GM19351 (cell line): ENCODE measurements around the gene DEPDC4.
"Not testable (repeated sequence)": the region's sequence is repeated elsewhere in the genome, so short reads cannot be mapped to it uniquely, and the experiment has no call there.

Source experiments
- ATAC-seq: cut with Tn5 transposase; IDR thresholded peaks from one replicate; pipeline ENCODE4 v1.9.1; 2021; ENCODE audit warnings: mild to moderate bottlenecking, moderate library complexity; ENCODE audit not compliant: unreplicated experiment

The DEPDC4 gene

GRCh38 chr12:100266835-100267602, at the start of gene DEPDC4, which contains the start of gene SCYL2:
Gene DEPDC4, minus strand, starts transcription at chr12:100267079. Its CDS starts 3 bp downstream, at chr12:100267076.
Gene SCYL2, plus strand, starts transcription at chr12:100267177. Its CDS starts 15,794 bp downstream, at chr12:100282971.
- peak; percentile 86 for ATAC-seq

GRCh38 chr12:100311317-100311716, 44.4 kb upstream of the DEPDC4 start:
- no peak for ATAC-seq

GRCh38 chr12:100308138-100308537, 41.3 kb upstream of the DEPDC4 start:
- not testable (repeated sequence) for ATAC-seq

- not testable (repeated sequence) for ATAC-seq
These were observed 37.5 kb upstream of the DEPDC4 start for GRCh38 chr12:100304334-100304733.

- no peak for ATAC-seq
These were observed 37.0 kb upstream of the DEPDC4 start for GRCh38 chr12:100303831-100304230.

GRCh38 chr12:100302081-100302480, 35.2 kb upstream of the DEPDC4 start:
- no peak for ATAC-seq

GRCh38 chr12:100295764-100296555, 29.1 kb upstream of the DEPDC4 start:
- no peak for ATAC-seq

GRCh38 chr12:100294366-100294765, 27.5 kb upstream of the DEPDC4 start:
- not testable (repeated sequence) for ATAC-seq

- no peak for ATAC-seq
These were observed 26.1 kb upstream of the DEPDC4 start for GRCh38 chr12:100293017-100293416.

GRCh38 chr12:100290016-100290415, 23.1 kb upstream of the DEPDC4 start:
- ATAC-seq = no peak

GRCh38 chr12:100289038-100289437, 22.2 kb upstream of the DEPDC4 start:
- no peak for ATAC-seq

GRCh38 chr12:100284556-100284955, 17.7 kb upstream of the DEPDC4 start:
- ATAC-seq = not testable (repeated sequence)

GRCh38 chr12:100279607-100280244, 12.8 kb upstream of the DEPDC4 start:
- no peak for ATAC-seq

GRCh38 chr12:100279159-100279558, 12.3 kb upstream of the DEPDC4 start:
- no peak for ATAC-seq

- no peak for ATAC-seq
These were observed 7.4 kb upstream of the DEPDC4 start for GRCh38 chr12:100274291-100274690.

GRCh38 chr12:100273782-100274181, 6.9 kb upstream of the DEPDC4 start:
- no peak for ATAC-seq

- ATAC-seq = no peak
These were observed 2.1 kb upstream of the DEPDC4 start for GRCh38 chr12:100268835-100269564.

- peak; percentile 10 for ATAC-seq
These were observed 863 bp upstream of the DEPDC4 start for GRCh38 chr12:100267603-100268281.

- ATAC-seq = peak; percentile 82
These were observed 369 bp downstream of the DEPDC4 start for GRCh38 chr12:100266585-100266834.
